Measurements from ENCODE around the gene TAS2R38.

DNA sequence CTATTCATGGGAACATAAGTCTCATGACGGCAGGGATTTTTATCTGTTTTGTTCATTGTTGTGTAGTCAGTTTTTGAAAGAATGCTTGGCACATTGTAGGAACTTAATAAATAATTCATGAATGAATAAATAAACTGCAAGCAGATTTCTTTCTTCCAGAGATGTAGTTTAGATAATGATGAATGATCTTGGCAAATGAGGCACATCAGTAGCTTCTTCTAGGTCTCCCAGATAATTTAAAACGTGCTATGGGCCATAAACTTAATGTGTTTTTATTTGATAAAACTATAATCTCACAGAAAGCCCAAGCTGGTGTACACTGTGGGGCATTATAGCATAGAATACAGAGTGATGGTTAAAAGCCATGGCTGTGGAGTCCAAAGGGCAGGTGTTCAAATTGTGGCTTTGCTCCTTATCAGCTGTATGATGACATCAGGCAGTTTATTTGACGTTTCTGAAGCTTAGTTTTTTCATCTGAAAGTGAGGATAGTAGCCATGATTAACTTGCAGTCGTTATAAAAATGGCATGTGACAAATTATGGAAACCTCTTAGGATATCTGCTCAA, 25.6 kb upstream of the TAS2R38 start:
- TF ChIP-seq EP300 (IDR thresholded peaks at IDR 0.05) (no peak), POLR2A (IDR thresholded peaks at IDR 0.05) (no peak)
- TF ChIP-seq, protein P1, sequence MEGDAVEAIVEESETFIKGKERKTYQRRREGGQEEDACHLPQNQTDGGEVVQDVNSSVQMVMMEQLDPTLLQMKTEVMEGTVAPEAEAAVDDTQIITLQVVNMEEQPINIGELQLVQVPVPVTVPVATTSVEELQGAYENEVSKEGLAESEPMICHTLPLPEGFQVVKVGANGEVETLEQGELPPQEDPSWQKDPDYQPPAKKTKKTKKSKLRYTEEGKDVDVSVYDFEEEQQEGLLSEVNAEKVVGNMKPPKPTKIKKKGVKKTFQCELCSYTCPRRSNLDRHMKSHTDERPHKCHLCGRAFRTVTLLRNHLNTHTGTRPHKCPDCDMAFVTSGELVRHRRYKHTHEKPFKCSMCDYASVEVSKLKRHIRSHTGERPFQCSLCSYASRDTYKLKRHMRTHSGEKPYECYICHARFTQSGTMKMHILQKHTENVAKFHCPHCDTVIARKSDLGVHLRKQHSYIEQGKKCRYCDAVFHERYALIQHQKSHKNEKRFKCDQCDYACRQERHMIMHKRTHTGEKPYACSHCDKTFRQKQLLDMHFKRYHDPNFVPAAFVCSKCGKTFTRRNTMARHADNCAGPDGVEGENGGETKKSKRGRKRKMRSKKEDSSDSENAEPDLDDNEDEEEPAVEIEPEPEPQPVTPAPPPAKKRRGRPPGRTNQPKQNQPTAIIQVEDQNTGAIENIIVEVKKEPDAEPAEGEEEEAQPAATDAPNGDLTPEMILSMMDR (IDR thresholded peaks at IDR 0.05), result no peak

All from stomach (tissue), 4 donors.